GM12891 (cell line): Measurements from ENCODE around the gene CA9.

Experiments used
- PAX5 ChIP-seq: IDR thresholded peaks from 2 replicates; pipeline ENCODE4 v1.6.1; 2011; ENCODE audit warnings: low read length, moderate library complexity, mild to moderate bottlenecking; ENCODE audit not compliant: insufficient read depth, severe bottlenecking
- POLR2A ChIP-seq: IDR thresholded peaks from 2 replicates; pipeline ENCODE4 v1.6.1; 2011; ENCODE audit warnings: low read depth, low read length, control low read depth
- POLR2AphosphoS5 ChIP-seq: IDR thresholded peaks from 2 replicates; pipeline ENCODE4 v1.6.1; 2011; ENCODE audit warnings: low read depth, low read length, control low read depth
- SPI1 ChIP-seq: IDR thresholded peaks from 2 replicates; pipeline ENCODE4 v1.6.1; 2011; ENCODE audit warnings: low read depth, low read length, control low read depth
- TAF1 ChIP-seq: IDR thresholded peaks from 2 replicates; pipeline ENCODE4 v1.6.1; 2011; ENCODE audit warnings: low read depth, low read length, control low read depth

GRCh38 chr9:35708146-35708545 lies 34.4 kb downstream of the CA9 start:
- TF ChIP-seq POLR2A (no peak), SPI1 (no peak), POLR2AphosphoS5 (no peak), PAX5 (no peak), TAF1 (no peak)
